ENCODE results near the gene PGM1. TPM values are rescaled to one million over a fixed set of nuclear protein-coding genes. Genes with fewer than 3 reads are reported as not detected.

Gene PGM1
- total RNA-seq, 1 experiment from 2014 or later, result 10.7 TPM

GRCh38 chr1:63701187-63701586, 108.0 kb downstream of the PGM1 start:
- intact Hi-C loops (cut with micrococcal nuclease; ENCODE audit: unreplicated experiment), result no loop called here
- no peaks in the 10 kb centered on the region for H3K9me3 ChIP-seq (ENCODE audit: low read depth, low read length, poor library complexity, severe bottlenecking)
- H3K27ac ChIP-seq (ENCODE audit: low read depth, low read length, poor library complexity, severe bottlenecking), result no peak overlapping the region
- H3K36me3 ChIP-seq (ENCODE audit: insufficient read depth, low read length, poor library complexity, severe bottlenecking), result no peaks in the 10 kb centered on the region
- no peak overlapping the region for H3K4me3 ChIP-seq (ENCODE audit: low read depth, low read length, poor library complexity, severe bottlenecking)
- no peak for DNase-seq (ENCODE audit: low spot score)
- BruUV-seq (replicated peaks), result no TSS peak
- CTCF ChIA-PET, result no interaction called here
- H3K27me3 ChIP-seq (replicated peaks; ENCODE audit: insufficient read depth, low read depth, low read length, poor library complexity), result no peaks in the 10 kb centered on the region
- POLR2A ChIA-PET (ENCODE audit: low non-redundant PET), result no interaction called here
- TF ChIP-seq EZH2 (IDR thresholded peaks at IDR 0.05; ENCODE audit: borderline replicate concordance, low read depth, low read length, poor library complexity, severe bottlenecking), result no peak
- no peak for TF ChIP-seq CTCF (conservative IDR thresholded peaks at IDR 0.05; ENCODE audit: low read depth, low read length)
- H3K4me1 ChIP-seq (ENCODE audit: insufficient read depth, low read length, poor library complexity, severe bottlenecking), result peaks cover 3% of the 10 kb centered on the region

- Histone ChIP-seq H3K27ac (ENCODE audit: low read depth, low read length, poor library complexity, severe bottlenecking) (no peak overlapping the region), H3K9me3 (ENCODE audit: low read depth, low read length, poor library complexity, severe bottlenecking) (no peaks in the 10 kb centered on the region), H3K36me3 (ENCODE audit: insufficient read depth, low read length, poor library complexity, severe bottlenecking) (no peaks in the 10 kb centered on the region), H3K4me1 (ENCODE audit: insufficient read depth, low read length, poor library complexity, severe bottlenecking) (peaks cover 3% of the 10 kb centered on the region), H3K4me3 (ENCODE audit: low read depth, low read length, poor library complexity, severe bottlenecking) (no peak overlapping the region), H3K27me3 (replicated peaks; ENCODE audit: insufficient read depth, low read depth, low read length, poor library complexity) (no peaks in the 10 kb centered on the region)
- TF ChIP-seq CTCF (conservative IDR thresholded peaks at IDR 0.05; ENCODE audit: low read depth, low read length) (no peak), EZH2 (IDR thresholded peaks at IDR 0.05; ENCODE audit: borderline replicate concordance, low read depth, low read length, poor library complexity, severe bottlenecking) (no peak)
- CTCF ChIA-PET, result no interaction called here
- POLR2A ChIA-PET (ENCODE audit: low non-redundant PET), result no interaction called here
- intact Hi-C loops (cut with micrococcal nuclease; ENCODE audit: unreplicated experiment), result no loop called here
- peak; percentile 5 for DNase-seq (ENCODE audit: low spot score)
- no TSS peak for BruUV-seq (replicated peaks)
Observed at GRCh38 chr1:63703701-63704107, 110.5 kb downstream of the PGM1 start.

GRCh38 chr1:63704443-63704842, 111.2 kb downstream of the PGM1 start:
- ChIA-PET POLR2A (ENCODE audit: low non-redundant PET) (no interaction called here), CTCF (no interaction called here)
- no TSS peak for BruUV-seq (replicated peaks)
- Histone ChIP-seq H3K36me3 (ENCODE audit: insufficient read depth, low read length, poor library complexity, severe bottlenecking) (no peaks in the 10 kb centered on the region), H3K4me3 (ENCODE audit: low read depth, low read length, poor library complexity, severe bottlenecking) (no peak overlapping the region), H3K27me3 (replicated peaks; ENCODE audit: insufficient read depth, low read depth, low read length, poor library complexity) (no peaks in the 10 kb centered on the region), H3K27ac (ENCODE audit: low read depth, low read length, poor library complexity, severe bottlenecking) (no peak overlapping the region), H3K9me3 (ENCODE audit: low read depth, low read length, poor library complexity, severe bottlenecking) (no peaks in the 10 kb centered on the region), H3K4me1 (ENCODE audit: insufficient read depth, low read length, poor library complexity, severe bottlenecking) (peaks cover 3% of the 10 kb centered on the region)
- intact Hi-C loops (cut with micrococcal nuclease; ENCODE audit: unreplicated experiment), result no loop called here
- no peak for DNase-seq (ENCODE audit: low spot score)
- TF ChIP-seq CTCF (conservative IDR thresholded peaks at IDR 0.05; ENCODE audit: low read depth, low read length), result no peak
- TF ChIP-seq EZH2 (IDR thresholded peaks at IDR 0.05; ENCODE audit: borderline replicate concordance, low read depth, low read length, poor library complexity, severe bottlenecking), result no peak
